Upper lobe of right lung (tissue), 1 donor: Measurements from ENCODE around the gene USP49. TPM values are rescaled to one million over a fixed set of nuclear protein-coding genes. Genes with fewer than 3 reads are reported as not detected.
"Not testable (repeated sequence)": the region's sequence is repeated elsewhere in the genome, so short reads cannot be mapped to it uniquely, and the experiment has no call there.

Source experiments
- ATAC-seq: fragments of 200-7000 bp; cut with Tn5 transposase; one replicate; pipeline ENCODE4 v1.9.1; 2020; ENCODE audit warnings: mild to moderate bottlenecking, moderate library complexity
- DNase-seq: peaks from one replicate; pipeline ENCODE4 v3.0.0-alpha.2; 2020
- H3K27ac ChIP-seq: fragments of 200-600 bp; one replicate; pipeline ENCODE4 v1.8.0; 2022
- H3K27me3 ChIP-seq: fragments of 200-600 bp; one replicate; pipeline ENCODE4 v1.8.0; 2022; ENCODE audit warnings: mild to moderate bottlenecking
- H3K36me3 ChIP-seq: fragments of 200-600 bp; one replicate; pipeline ENCODE4 v1.8.0; 2022
- H3K4me1 ChIP-seq: fragments of 200-600 bp; one replicate; pipeline ENCODE4 v1.8.0; 2022
- H3K4me3 ChIP-seq: fragments of 200-600 bp; one replicate; pipeline ENCODE4 v1.8.0; 2022; ENCODE audit warnings: mild to moderate bottlenecking
- H3K9me3 ChIP-seq: fragments of 200-600 bp; one replicate; pipeline ENCODE4 v1.8.0; 2022
- intact Hi-C: fragments of 100-400 bp; cut with DNase I; formaldehyde crosslinking; loops from one replicate; pipeline ENCODE4 v1.11.0; 2022
- long read RNA-seq: library from polyadenylated mRNA; unstranded; transcript quantifications from one replicate; pipeline ENCODE4 v2.0.0, GENCODE V29; 2021
- total RNA-seq: library from RNA; stranded (reverse); fragmentation: NEBNext Ultra II Directional; extraction: Animal tissue kit (Norgen Biotek cat#: 25700); gene quantifications from one replicate; pipeline ENCODE4 v1.2.1, GENCODE V29; 2021
- TF ChIP-seq, protein P1 (sequence below): fragments of 200-600 bp; IDR thresholded peaks from one replicate; pipeline ENCODE4 v1.8.0; 2022; ENCODE audit warnings: antibody characterized with exemption
- donor health status: DM: no; HTN: yes; CAD: no; lungs with severe emphysema.

USP49 gene
- total RNA-seq = 2.7 TPM
- long read RNA-seq, partial matches to known transcripts = 2 of 5 reads
- long read RNA-seq, other reads (novel, unspliced or antisense) = 3 of 5 reads

DNA sequence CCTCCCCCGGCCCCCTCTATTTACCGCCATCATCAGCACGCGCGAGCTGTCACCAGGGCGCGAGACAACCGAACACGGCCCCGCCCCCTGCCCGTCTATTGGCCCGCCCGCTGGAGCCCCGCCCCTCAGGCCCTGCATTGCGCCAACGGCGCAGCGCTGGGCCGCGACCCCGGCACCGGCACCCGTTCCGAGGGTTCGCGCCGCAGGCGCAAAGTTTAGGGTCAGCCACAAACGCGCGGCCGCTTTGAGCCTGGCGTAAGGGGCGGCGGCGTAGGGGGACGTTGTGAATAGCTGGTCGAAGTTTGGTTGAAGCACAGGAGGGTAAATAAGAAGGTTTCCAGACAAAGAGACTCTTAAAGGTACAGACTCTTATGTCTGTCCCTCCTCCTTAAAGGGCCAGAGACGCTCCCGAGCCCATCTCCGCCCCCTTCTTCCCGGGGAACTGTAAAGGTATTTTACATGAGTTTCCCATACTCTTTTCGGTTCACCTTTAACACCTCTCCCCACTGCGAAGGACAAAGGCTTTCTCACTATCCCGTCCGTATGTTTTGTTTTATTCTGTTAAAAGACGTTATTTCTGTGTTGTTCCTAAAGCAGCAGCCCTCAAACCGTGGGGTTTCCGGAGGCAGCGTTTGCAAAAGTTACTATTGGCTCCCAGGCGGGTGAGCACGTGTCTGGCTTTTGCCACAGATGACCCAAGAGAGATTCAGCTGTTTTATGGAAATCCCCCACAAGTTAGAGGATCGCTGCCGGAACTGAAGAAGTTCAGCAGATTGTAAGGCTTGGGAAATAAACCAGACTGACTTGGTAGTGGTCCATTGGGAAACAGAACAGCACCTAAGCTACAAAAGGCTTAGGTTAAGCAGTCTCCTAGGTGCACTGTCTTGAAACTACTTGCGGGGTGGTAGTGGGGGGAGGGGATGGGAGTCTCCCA is at the start of gene USP49:
Gene USP49, minus strand, starts transcription at position 76 of the 934 bp plus-strand sequence. CDS start 88,392 bp downstream, outside the sequence.
- TF ChIP-seq, protein P1, sequence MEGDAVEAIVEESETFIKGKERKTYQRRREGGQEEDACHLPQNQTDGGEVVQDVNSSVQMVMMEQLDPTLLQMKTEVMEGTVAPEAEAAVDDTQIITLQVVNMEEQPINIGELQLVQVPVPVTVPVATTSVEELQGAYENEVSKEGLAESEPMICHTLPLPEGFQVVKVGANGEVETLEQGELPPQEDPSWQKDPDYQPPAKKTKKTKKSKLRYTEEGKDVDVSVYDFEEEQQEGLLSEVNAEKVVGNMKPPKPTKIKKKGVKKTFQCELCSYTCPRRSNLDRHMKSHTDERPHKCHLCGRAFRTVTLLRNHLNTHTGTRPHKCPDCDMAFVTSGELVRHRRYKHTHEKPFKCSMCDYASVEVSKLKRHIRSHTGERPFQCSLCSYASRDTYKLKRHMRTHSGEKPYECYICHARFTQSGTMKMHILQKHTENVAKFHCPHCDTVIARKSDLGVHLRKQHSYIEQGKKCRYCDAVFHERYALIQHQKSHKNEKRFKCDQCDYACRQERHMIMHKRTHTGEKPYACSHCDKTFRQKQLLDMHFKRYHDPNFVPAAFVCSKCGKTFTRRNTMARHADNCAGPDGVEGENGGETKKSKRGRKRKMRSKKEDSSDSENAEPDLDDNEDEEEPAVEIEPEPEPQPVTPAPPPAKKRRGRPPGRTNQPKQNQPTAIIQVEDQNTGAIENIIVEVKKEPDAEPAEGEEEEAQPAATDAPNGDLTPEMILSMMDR = no peak
- Histone ChIP-seq H3K27me3 (no peaks in the 10 kb centered on the region), H3K9me3 (no peaks in the 10 kb centered on the region), H3K36me3 (peaks cover 7% of the 10 kb centered on the region), H3K4me3 (peak within 1 kb of the TSS; percentile 95), H3K27ac (peak within 1 kb of the TSS; percentile 83), H3K4me1 (peaks cover 14% of the 10 kb centered on the region)
- intact Hi-C loops = no loop called here
- DNase-seq = peak; percentile 96
- peak; percentile 99 for ATAC-seq

DNA sequence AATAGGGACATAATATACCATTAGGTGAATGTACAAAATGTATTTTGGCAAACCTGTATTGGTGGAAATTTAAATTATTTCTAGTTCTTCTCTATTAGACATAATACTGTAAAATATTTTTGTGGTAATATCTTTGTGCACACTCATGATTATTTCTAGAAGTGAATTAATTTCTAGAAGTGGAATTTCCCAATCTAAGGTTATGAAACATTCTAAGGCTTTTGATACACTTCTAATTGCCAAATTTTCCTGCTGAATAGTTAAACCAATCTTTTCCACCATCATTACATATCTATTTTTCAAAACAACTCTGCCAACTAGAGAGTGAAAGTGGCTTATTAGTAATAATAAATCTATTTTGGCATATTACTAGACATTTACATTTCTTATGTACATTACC is 48.3 kb upstream of the USP49 start:
- intact Hi-C loops = no loop called here
- ATAC-seq = no peak

DNA sequence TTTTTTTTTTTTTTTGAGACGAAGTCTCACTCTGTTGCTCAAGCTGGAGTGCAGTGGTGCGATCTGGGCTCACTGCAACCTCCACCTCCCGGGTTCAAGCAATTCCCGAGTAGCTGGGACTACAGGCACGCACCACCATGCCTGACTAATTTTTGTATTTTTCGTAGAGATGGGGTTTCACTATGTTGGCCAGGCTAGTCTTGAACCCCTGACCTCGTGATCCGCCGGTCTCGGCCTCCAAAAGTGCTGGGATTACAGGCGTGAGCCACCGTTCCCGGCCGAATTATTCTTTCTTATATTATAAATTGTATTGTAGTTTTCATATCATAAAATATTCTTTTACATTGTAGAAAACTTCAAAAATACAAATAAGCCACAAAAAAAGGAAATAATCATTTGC is 47.7 kb upstream of the USP49 start:
- intact Hi-C loops, DNase-seq, H3K27ac ChIP-seq, H3K4me3 ChIP-seq, ATAC-seq, H3K36me3 ChIP-seq, H3K9me3 ChIP-seq, H3K27me3 ChIP-seq: not testable (repeated sequence)
- peaks cover 43% of the 10 kb centered on the region for H3K4me1 ChIP-seq

More for the DNA sequence above, 48.3 kb upstream of the USP49 start:
- Histone ChIP-seq H3K27ac (no peak overlapping the region), H3K27me3 (no peaks in the 10 kb centered on the region), H3K4me1 (peaks cover 37% of the 10 kb centered on the region), H3K36me3 (no peaks in the 10 kb centered on the region), H3K4me3 (no peak overlapping the region), H3K9me3 (no peaks in the 10 kb centered on the region)
- TF ChIP-seq, protein P1 = no peak
- no peak for DNase-seq

DNA sequence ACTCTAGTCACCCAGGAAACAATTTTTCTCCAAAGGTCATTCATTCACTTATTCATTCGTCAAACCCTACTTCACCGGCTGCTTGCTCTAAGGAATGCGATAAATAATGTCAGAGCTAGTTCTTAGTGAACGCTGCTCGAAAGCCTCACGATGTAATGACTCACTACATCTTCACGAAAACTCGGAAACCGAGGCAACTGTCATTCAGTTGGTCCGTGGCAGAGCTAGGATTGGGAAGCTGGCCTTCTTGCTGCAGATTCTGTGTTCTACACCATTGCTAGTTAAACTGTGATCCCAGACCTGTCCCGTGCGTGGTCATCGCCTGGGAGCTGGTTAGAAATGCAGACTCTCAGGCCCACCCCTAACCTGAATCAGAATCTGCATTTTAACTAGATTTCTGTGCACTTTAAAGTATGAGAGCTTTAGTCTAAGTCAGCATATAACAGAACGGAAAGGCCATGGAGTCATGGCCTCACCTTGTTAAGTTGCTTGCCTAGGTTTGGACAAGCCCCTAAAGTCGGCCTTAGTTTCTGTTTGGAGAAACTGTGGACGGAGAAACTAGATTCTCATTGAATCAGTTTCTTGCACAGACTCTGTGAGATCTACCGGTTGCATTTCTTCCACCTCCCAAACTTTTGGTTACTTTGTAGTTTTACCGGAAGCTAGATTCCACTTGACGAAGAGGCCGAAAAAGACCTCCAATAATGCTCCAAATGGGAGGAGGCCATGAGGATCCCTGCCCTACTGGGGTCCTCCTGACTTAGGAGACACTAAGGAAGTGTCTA is 47.1 kb upstream of the USP49 start:
- peak overlapping the region; percentile 77 for H3K27ac ChIP-seq
- peaks cover 49% of the 10 kb centered on the region for H3K4me1 ChIP-seq
- TF ChIP-seq, protein P1 = no peak
- DNase-seq = no peak
- no peaks in the 10 kb centered on the region for H3K9me3 ChIP-seq
- no peaks in the 10 kb centered on the region for H3K27me3 ChIP-seq
- H3K36me3 ChIP-seq = no peaks in the 10 kb centered on the region
- no peak for ATAC-seq
- intact Hi-C loops = no loop called here
- H3K4me3 ChIP-seq = peak overlapping the region; percentile 92

DNA sequence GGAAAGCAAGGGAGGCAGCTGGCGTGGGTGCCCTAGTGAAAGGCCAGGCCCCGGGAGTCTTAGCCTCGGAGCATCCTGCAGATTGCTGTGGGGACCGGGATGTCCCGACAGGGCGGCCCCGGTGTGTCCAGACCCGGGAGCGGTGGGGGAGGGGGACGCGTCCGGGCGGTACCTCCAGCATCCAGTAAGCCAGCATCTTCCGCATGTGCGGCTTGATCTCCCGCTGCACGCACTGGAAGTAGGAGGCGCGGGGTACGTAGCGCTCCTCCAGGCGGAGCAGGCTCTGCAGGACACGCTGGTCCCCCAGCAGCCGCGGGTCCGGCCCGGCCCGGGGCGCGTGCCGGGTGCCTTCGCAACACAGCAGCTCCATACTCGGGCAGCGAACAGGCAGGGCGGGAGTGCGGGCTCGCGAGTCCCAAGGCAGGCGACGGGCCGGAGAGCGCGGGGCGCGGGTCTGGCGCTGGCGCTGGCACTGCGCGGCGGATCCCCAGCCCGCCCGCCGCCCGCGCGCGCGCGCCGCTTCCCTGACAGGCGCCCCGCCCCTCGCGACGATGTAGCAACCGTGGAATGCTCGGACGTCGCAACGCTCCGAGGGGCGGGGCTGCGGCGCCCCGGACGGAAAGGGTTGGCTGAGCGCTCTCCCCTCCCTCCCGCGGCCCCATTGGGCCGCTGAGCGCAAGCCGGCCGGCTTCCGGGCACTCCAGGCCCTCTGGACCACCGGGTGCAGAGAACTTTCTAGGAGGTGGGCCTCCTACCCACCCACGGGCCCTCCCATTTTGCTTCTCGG is 46.3 kb upstream of the USP49 start, which contains the start of gene CCND3:
Gene CCND3, minus strand, starts transcription at position 529 of the 787 bp plus-strand sequence. Its CDS starts 159 bp downstream, at position 370.
- Histone ChIP-seq H3K4me3 (peak within 1 kb of the TSS; percentile 92), H3K27me3 (no peaks in the 10 kb centered on the region), H3K4me1 (peaks cover 57% of the 10 kb centered on the region), H3K9me3 (no peaks in the 10 kb centered on the region), H3K36me3 (no peaks in the 10 kb centered on the region), H3K27ac (peak within 1 kb of the TSS; percentile 84)
- DNase-seq (peak; percentile 97), ATAC-seq (peak; percentile 93)
- TF ChIP-seq, protein P1 = no peak
- intact Hi-C loops = no loop called here
